Type B pancreatic cell (in vitro differentiated cells): ENCODE measurements around the gene POP7. TPM values are rescaled to one million over a fixed set of nuclear protein-coding genes. Genes with fewer than 3 reads are reported as not detected.
"Not testable (repeated sequence)": the region's sequence is repeated elsewhere in the genome, so short reads cannot be mapped to it uniquely, and the experiment has no call there.

ENCODE experiments used
- DNase-seq: peaks from one replicate; pipeline ENCODE4 v3.0.0; 2021; ENCODE audit warnings: mixed read lengths; ENCODE audit not compliant: unreplicated experiment; ENCODE audit errors: extremely low spot score
- H3K27ac Mint-ChIP-seq: 2 replicates; pipeline ENCODE4 v1.8.0; 2021; ENCODE audit warnings: mild to moderate bottlenecking, mixed read lengths
- H3K27me3 Mint-ChIP-seq: 2 replicates; pipeline ENCODE4 v1.8.0; 2021; ENCODE audit warnings: mixed read lengths
- H3K36me3 Mint-ChIP-seq: 2 replicates; pipeline ENCODE4 v1.8.0; 2021; ENCODE audit warnings: mixed read lengths
- H3K4me1 Mint-ChIP-seq: one replicate; pipeline ENCODE4 v1.8.0; 2021; ENCODE audit warnings: mixed read lengths; ENCODE audit not compliant: unreplicated experiment
- H3K4me3 Mint-ChIP-seq: 2 replicates; pipeline ENCODE4 v1.8.0; 2021; ENCODE audit warnings: mild to moderate bottlenecking, mixed read lengths
- H3K9me3 Mint-ChIP-seq: 2 replicates; pipeline ENCODE4 v1.8.0; 2021; ENCODE audit warnings: mixed read lengths
- CTCF ChIP-seq: fragments of 200-600 bp; sonication (generic); conservative IDR thresholded peaks from 2 replicates; pipeline ENCODE4 v1.5.0; 2021; ENCODE audit warnings: antibody characterized with exemption, mild to moderate bottlenecking
- long read RNA-seq: library from polyadenylated mRNA; unstranded; transcript quantifications from one replicate; pipeline ENCODE4 v2.0.0, GENCODE V29; 2020
- total RNA-seq: library from RNA; stranded (reverse); gene quantifications from 2 replicates; pipeline ENCODE4 v1.2.1, GENCODE V29; 2021; ENCODE audit warnings: low replicate concordance

The POP7 gene
- total RNA-seq = 39.2 and 41.0 TPM in 2 replicates
- long read RNA-seq, transcript POP7-201 (2 exons, 927 nt) = major isoform, 22 of 22 reads
- long read RNA-seq, partial matches to known transcripts = 0 of 22 reads
- long read RNA-seq, other reads (novel, unspliced or antisense) = 0 of 22 reads

- Mint-ChIP-seq H3K4me1 (peaks cover 4% of the 10 kb centered on the region), H3K27me3 (peaks cover 6% of the 10 kb centered on the region), H3K36me3 (peaks cover 3% of the 10 kb centered on the region), H3K9me3 (no peaks in the 10 kb centered on the region), H3K27ac (peak within 1 kb of the TSS; percentile 92), H3K4me3 (peak within 1 kb of the TSS; percentile 98)
- DNase-seq = peak; percentile 99
- TF ChIP-seq CTCF = no peak
Measured at GRCh38 chr7:100705753-100706671, at the start of gene POP7. Gene POP7 (plus strand): TSS chr7:100706121. CDS start chr7:100706831, 710 bp downstream.

DNA sequence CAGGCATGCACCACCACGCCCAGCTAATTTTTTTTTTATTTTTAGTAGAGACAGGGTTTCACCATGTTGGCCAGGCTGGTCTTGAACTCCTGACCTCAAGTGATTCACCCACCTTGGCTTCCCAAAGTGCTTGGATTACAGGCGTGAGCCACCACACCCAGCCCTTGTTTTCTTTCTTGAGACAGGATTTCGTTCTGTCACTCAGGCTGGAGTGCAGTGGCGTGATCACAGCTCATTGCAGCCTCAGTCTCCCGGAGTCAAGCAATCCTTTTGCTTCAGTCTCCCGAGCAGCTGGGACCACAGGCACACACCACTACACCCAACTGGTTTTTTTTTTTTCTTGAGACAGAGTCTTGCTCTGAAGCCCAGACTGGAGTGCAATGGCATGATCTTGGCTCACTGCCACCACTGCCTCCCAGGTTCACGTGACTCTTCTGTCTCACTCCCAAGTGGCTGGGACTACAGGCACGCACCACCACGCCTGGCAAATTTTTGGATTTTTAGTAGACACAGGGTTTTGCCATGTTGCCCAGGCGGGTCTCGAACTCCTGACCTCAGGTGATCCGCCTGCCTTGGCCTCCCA is 43.6 kb upstream of the POP7 start:
- H3K36me3 Mint-ChIP-seq, DNase-seq, H3K27ac Mint-ChIP-seq, H3K9me3 Mint-ChIP-seq, H3K4me1 Mint-ChIP-seq, H3K4me3 Mint-ChIP-seq: not testable (repeated sequence)
- H3K27me3 Mint-ChIP-seq = peaks cover 30% of the 10 kb centered on the region

GRCh38 chr7:100665168-100665726 is 40.7 kb upstream of the POP7 start:
- no peak for TF ChIP-seq CTCF
- Mint-ChIP-seq H3K4me1 (no peaks in the 10 kb centered on the region), H3K27me3 (peaks cover 16% of the 10 kb centered on the region), H3K27ac (no peak overlapping the region), H3K4me3 (no peak overlapping the region), H3K36me3 (no peaks in the 10 kb centered on the region), H3K9me3 (no peaks in the 10 kb centered on the region)
- no peak for DNase-seq

DNA sequence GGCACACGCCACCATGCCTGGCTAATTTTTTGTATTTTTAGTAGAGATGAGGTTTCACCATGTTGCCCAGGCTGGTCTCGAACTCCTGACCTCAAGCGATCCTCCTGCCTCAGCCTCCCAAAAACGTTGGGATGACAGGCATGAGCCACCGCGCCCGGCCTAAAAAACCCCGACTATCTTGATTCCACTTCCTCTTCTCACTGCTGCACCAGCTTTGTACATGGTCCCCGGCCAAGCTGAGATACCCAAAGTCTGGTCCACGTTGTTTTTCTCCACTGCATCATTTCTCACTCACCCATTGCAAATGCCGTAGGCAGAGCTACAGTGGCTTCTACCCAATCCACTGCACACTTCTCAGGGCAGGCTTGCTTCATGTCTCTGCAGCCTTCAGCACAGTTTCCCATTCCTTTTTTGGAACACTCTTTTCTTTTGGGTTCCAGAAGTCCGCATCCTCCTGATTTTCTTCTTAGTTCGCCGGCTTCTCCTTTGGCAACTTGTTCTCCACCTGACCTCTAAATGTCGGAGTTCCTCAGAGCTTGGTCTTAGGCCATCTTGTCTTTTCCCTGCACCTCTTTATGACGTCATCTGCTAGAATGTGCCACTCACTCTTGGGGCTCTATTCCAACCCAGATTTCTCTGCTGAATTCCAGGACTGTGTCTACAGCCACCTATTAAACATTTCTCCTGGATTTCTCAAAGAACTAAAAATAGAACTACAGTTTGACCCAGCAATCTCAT is 38.4 kb upstream of the POP7 start:
- Mint-ChIP-seq H3K4me3 (no peak overlapping the region), H3K9me3 (no peaks in the 10 kb centered on the region), H3K27ac (no peak overlapping the region), H3K4me1 (no peaks in the 10 kb centered on the region), H3K36me3 (no peaks in the 10 kb centered on the region), H3K27me3 (peaks cover 25% of the 10 kb centered on the region)
- no peak for TF ChIP-seq CTCF
- no peak for DNase-seq

DNA sequence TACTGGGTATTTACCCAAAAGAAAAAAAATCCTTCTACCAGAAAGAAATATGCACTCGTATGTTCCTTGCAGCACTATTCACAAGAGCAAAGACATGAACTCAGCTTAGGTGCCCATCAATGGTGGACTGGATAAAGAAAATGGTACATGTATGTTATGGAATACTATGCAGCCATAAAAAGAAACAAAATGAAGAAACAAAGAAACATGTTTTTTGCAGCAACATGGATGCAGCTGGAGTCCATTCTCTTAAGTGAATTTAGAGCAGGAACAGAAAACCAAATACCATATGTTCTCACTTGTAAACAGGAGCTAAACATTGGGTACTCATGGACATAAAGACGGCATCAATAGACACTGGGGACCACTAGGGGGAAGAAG is 37.9 kb upstream of the POP7 start:
- no peak overlapping the region for H3K4me3 Mint-ChIP-seq
- no peak for DNase-seq
- H3K27ac Mint-ChIP-seq = no peak overlapping the region
- no peaks in the 10 kb centered on the region for H3K4me1 Mint-ChIP-seq
- no peak for TF ChIP-seq CTCF
- no peaks in the 10 kb centered on the region for H3K36me3 Mint-ChIP-seq
- peaks cover 25% of the 10 kb centered on the region for H3K27me3 Mint-ChIP-seq
- H3K9me3 Mint-ChIP-seq = no peaks in the 10 kb centered on the region

DNA sequence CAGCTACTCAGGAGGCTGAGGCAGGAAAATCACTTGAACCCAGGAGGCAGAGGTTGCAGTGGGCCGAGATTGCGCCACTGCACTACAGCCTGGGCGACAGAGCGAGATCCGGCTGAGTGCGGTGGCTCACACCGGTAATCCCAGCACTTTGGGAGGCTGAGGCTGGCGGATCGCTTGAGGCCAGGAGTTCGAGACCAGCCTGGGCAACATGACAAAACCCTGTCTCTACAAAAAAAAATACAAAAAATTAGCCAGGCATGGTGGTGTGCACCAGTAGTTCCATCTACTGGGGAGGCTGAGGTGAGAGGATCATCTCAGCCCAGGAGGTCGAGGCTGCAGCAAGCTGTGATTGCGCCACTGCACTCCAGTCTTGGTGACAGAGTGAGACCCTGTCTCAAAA is 36.8 kb upstream of the POP7 start:
- H3K4me3 Mint-ChIP-seq, H3K27ac Mint-ChIP-seq, H3K4me1 Mint-ChIP-seq, DNase-seq, H3K36me3 Mint-ChIP-seq, H3K9me3 Mint-ChIP-seq: not testable (repeated sequence)
- H3K27me3 Mint-ChIP-seq = peaks cover 25% of the 10 kb centered on the region
